Measurements from ENCODE around the gene RNF146. TPM values are rescaled to one million over a fixed set of nuclear protein-coding genes. Genes with fewer than 3 reads are reported as not detected.

RNF146 gene
- total RNA-seq, 5 donors from 2014 or later (not counting 1 experiment from before 2014, with no cell fraction given): 15.6 to 32.2 (median 31.3) TPM

DNA sequence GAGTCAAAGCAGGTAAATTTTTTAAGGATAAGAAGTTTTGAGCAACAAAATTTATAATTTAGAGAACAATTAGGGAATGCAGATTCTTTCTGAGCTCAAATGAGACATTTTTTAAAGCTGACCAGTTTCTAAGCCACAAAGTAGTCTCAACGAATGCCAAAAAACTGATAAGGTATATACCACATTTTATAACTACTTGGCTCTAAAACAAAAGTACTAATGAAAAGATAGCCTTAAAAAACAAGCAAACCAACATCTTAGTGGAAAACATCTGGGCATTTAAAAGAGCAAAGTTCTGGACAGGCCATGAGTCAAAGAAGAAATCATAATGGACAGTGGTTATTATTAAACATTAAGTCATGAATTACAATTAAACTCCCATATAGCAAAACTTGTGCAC lies 23.2 kb upstream of the RNF146 start:
- ATAC-seq (replicated peaks in 1 of 4): no peak
- no CpG with 5 or more reads among the region's 1 CpG for WGBS (ENCODE audit: insufficient coverage)
- H3K27me3 ChIP-seq (replicated peaks in 1 of 2; ENCODE audit: control insufficient read depth in 2 of 2, extremely low read depth in 1 of 2, insufficient read depth in 2 of 2, low read length in 1 of 2): no peaks in the 10 kb centered on the region
- H3K4me3 Mint-ChIP-seq: no peak overlapping the region
- H3K4me1 ChIP-seq (ENCODE audit: control insufficient read depth in 1 of 2, extremely low read depth in 1 of 2, insufficient read depth in 2 of 2, low read length in 2 of 2): no peaks in the 10 kb centered on the region
- ChIA-PET CTCF (interaction anchor here in 1 of 2 donors (1.4 kb wide), 1 partner anchor 10 kb away, joined by 3 read pairs; no protein-coding TSS in a partner anchor), POLR2A (interaction anchor here in 1 of 2 donors (0.6 kb wide), 1 partner anchor 61 kb away, joined by 3 read pairs; no protein-coding TSS in a partner anchor)
- H3K4me1 Mint-ChIP-seq: no peaks in the 10 kb centered on the region
- H3K27ac Mint-ChIP-seq: no peak overlapping the region
- no peaks in the 10 kb centered on the region for H3K9me3 ChIP-seq
- peaks cover 13 to 30% of the 10 kb centered on the region in 2 donors for H3K27me3 Mint-ChIP-seq
- H3K9me3 Mint-ChIP-seq: no peaks in the 10 kb centered on the region
- no peak overlapping the region for H3K4me3 ChIP-seq (ENCODE audit: control insufficient read depth in 1 of 2, extremely low read depth in 1 of 2, low read length in 1 of 2)
- no peaks in the 10 kb centered on the region for H3K36me3 Mint-ChIP-seq
- no peak for DNase-seq
- H3K27ac ChIP-seq (ENCODE audit: low read length): no peak overlapping the region
- no peaks in the 10 kb centered on the region for H3K36me3 ChIP-seq (ENCODE audit: control insufficient read depth in 2 of 2, extremely low read depth in 1 of 2, insufficient read depth in 1 of 2, low read length in 1 of 2)

DNA sequence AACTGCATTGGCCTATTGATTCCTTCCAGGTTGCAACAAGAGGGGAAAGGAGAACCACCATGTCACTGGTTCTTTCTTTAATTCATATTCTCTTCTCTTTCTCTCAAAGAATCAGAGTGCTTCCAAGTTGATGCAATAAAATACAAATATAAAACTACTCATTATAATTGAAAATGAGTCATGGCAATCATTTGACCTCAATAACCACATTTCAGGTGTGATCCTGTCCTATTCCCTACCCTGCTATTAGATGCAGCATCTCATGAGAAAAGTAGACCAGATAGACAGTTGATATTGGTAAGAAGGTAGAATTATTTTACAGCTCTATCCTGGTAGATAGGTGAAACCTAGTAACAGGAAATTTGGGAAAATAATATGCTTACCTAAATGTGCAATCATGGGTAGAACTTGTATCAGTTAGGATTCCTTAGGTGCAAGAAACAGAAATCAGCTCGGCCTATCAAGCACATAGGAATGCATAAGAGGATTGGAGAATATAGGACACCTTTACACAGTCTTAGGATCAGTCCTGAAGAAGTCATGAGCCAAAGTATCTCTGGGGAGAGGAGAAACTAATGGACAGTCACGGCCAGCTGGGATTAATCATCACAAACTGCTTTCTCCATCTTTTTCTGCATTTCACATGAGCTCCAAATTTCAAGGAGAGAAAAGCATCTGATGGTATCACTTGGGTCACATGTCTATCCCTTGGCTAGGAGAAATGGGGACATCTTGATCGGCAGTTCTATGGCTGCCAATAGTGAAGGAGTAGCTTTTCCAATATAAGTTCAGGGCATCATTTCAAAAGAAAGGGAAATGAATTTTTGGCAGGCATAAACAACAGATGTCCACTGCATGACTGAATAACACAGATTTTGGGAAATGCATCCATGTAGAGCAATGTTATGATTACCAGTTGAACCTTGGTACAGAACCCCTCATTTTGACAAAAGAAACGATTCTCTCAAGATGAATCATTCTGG lies 19.3 kb upstream of the RNF146 start:
- POLR2A ChIA-PET: no interaction called here
- no peak overlapping the region for H3K27ac ChIP-seq (ENCODE audit: low read length)
- no peaks in the 10 kb centered on the region for H3K9me3 ChIP-seq
- WGBS (ENCODE audit: insufficient coverage): 79% methylated on average over 2 of the region's 4 CpGs
- CTCF ChIA-PET: no interaction called here
- no peaks in the 10 kb centered on the region for H3K4me1 ChIP-seq (ENCODE audit: control insufficient read depth in 1 of 2, extremely low read depth in 1 of 2, insufficient read depth in 2 of 2, low read length in 2 of 2)
- H3K36me3 Mint-ChIP-seq: no peaks in the 10 kb centered on the region
- DNase-seq (no peak), ATAC-seq (replicated peaks in 1 of 4) (no peak)
- H3K4me3 Mint-ChIP-seq: no peak overlapping the region
- no peaks in the 10 kb centered on the region for H3K36me3 ChIP-seq (ENCODE audit: control insufficient read depth in 2 of 2, extremely low read depth in 1 of 2, insufficient read depth in 1 of 2, low read length in 1 of 2)
- no peaks in the 10 kb centered on the region for H3K9me3 Mint-ChIP-seq
- peaks cover 0 to 19% of the 10 kb centered on the region in 2 donors for H3K27me3 Mint-ChIP-seq
- no peak overlapping the region for H3K27ac Mint-ChIP-seq
- H3K4me1 Mint-ChIP-seq: no peaks in the 10 kb centered on the region
- no peak overlapping the region for H3K4me3 ChIP-seq (ENCODE audit: control insufficient read depth in 1 of 2, extremely low read depth in 1 of 2, low read length in 1 of 2)
- no peaks in the 10 kb centered on the region for H3K27me3 ChIP-seq (replicated peaks in 1 of 2; ENCODE audit: control insufficient read depth in 2 of 2, extremely low read depth in 1 of 2, insufficient read depth in 2 of 2, low read length in 1 of 2)

DNA sequence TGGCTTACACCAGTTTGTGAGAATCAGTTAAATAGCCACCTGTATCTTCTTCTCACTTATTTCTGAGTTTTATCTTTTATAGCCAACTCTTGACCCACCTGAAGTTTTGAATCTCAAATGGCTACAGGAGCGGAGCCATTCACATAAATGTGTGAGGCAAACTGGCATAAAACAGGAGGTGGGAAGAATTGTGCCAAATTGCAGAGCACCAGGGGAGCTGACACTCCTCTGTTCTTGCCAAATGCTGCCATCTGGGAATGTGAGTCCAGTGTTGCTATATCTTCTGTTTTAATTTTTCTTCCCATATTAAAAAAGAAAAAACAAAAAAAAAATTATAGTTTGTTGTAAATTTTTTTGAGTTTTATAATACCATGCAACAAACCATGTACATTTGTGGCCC lies 17.0 kb upstream of the RNF146 start:
- H3K27me3 Mint-ChIP-seq: peaks cover 0 to 29% of the 10 kb centered on the region in 2 donors

DNA sequence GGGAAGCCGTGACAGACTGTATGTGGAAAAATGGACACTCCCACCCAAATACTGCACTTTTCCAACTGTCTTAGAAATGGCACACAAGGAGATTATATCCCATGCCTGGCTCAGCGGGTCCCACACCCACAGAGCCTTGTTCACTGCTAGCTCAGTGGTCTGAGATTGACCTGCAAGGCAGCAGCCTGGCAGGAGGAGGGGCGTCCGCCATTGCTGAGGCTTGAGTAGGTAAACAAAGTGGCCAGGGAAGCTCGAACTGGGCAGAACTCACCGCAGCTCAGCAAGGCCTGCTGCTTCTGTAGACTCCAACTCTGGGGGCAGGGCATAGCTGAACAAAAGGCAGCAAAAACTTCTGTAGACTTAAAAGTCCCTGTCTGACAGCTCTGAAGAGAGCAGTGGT lies 11.4 kb upstream of the RNF146 start:
- no peaks in the 10 kb centered on the region for H3K4me1 Mint-ChIP-seq
- peaks cover 12 to 13% of the 10 kb centered on the region in 2 donors for H3K27me3 Mint-ChIP-seq
- Histone ChIP-seq H3K4me3 (ENCODE audit: control insufficient read depth in 1 of 2, extremely low read depth in 1 of 2, low read length in 1 of 2) (no peak overlapping the region), H3K4me1 (ENCODE audit: control insufficient read depth in 1 of 2, extremely low read depth in 1 of 2, insufficient read depth in 2 of 2, low read length in 2 of 2) (no peaks in the 10 kb centered on the region), H3K27ac (ENCODE audit: low read length) (no peak overlapping the region), H3K9me3 (no peaks in the 10 kb centered on the region), H3K36me3 (ENCODE audit: control insufficient read depth in 2 of 2, extremely low read depth in 1 of 2, insufficient read depth in 1 of 2, low read length in 1 of 2) (no peaks in the 10 kb centered on the region), H3K27me3 (replicated peaks in 1 of 2; ENCODE audit: control insufficient read depth in 2 of 2, extremely low read depth in 1 of 2, insufficient read depth in 2 of 2, low read length in 1 of 2) (peaks cover 0 to 6% of the 10 kb centered on the region in 2 experiments)
- no peaks in the 10 kb centered on the region for H3K9me3 Mint-ChIP-seq
- DNase-seq: no peak
- CTCF ChIA-PET: no interaction called here
- H3K27ac Mint-ChIP-seq: no peak overlapping the region
- no peaks in the 10 kb centered on the region for H3K36me3 Mint-ChIP-seq
- 95% methylated on average over 5 of the region's 6 CpGs for WGBS (ENCODE audit: insufficient coverage)
- POLR2A ChIA-PET: no interaction called here
- H3K4me3 Mint-ChIP-seq: no peak overlapping the region
- no peak for ATAC-seq (replicated peaks in 1 of 4)

More for the DNA sequence above, 17.0 kb upstream of the RNF146 start:
- H3K9me3 ChIP-seq: no peaks in the 10 kb centered on the region
- Mint-ChIP-seq H3K4me3 (no peak overlapping the region), H3K36me3 (no peaks in the 10 kb centered on the region), H3K9me3 (no peaks in the 10 kb centered on the region), H3K27ac (no peak overlapping the region), H3K4me1 (no peaks in the 10 kb centered on the region)
- H3K27me3 ChIP-seq (replicated peaks in 1 of 2; ENCODE audit: control insufficient read depth in 2 of 2, extremely low read depth in 1 of 2, insufficient read depth in 2 of 2, low read length in 1 of 2): no peaks in the 10 kb centered on the region
- DNase-seq (no peak), ATAC-seq (replicated peaks in 1 of 4) (no peak)
- CTCF ChIA-PET: no interaction called here
- H3K36me3 ChIP-seq (ENCODE audit: control insufficient read depth in 2 of 2, extremely low read depth in 1 of 2, insufficient read depth in 1 of 2, low read length in 1 of 2): no peaks in the 10 kb centered on the region
- no peak overlapping the region for H3K27ac ChIP-seq (ENCODE audit: low read length)
- WGBS (ENCODE audit: insufficient coverage): no CpG with 5 or more reads among the region's 1 CpG
- POLR2A ChIA-PET: no interaction called here
- H3K4me1 ChIP-seq (ENCODE audit: control insufficient read depth in 1 of 2, extremely low read depth in 1 of 2, insufficient read depth in 2 of 2, low read length in 2 of 2): no peaks in the 10 kb centered on the region
- H3K4me3 ChIP-seq (ENCODE audit: control insufficient read depth in 1 of 2, extremely low read depth in 1 of 2, low read length in 1 of 2): no peak overlapping the region

DNA sequence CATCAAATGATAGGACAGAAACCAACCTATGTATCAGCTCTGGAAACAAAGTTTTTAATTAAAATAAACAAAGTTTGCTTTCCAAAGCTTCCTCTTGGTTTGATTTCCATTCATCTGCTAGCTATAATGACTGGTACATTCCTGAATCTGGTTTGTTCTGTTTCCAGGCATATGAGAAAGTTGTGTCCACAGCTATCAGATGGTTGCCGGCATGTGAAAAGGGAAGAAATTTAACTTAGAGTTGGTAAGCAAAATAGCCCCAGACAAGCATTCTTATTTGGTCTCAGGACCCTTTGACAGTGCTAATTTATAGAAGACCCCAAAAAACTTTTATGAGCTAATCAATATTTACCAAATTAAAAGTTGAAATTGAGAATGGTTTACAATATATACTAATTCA lies 3.8 kb upstream of the RNF146 start:
- no peak overlapping the region for H3K4me3 Mint-ChIP-seq
- ChIA-PET CTCF (interaction anchor here in 1 of 2 donors (1.0 to 1.2 kb wide), 2 partner anchors 27 to 39 kb away, joined by 3 read pairs; no protein-coding TSS in a partner anchor), POLR2A (interaction anchor here (0.7 to 1.1 kb wide), 2 partner anchors 277 to 1512 kb away, joined by 10 to 11 read pairs; no protein-coding TSS in a partner anchor)
- Histone ChIP-seq H3K4me3 (ENCODE audit: control insufficient read depth in 1 of 2, extremely low read depth in 1 of 2, low read length in 1 of 2) (no peak overlapping the region), H3K27me3 (replicated peaks in 1 of 2; ENCODE audit: control insufficient read depth in 2 of 2, extremely low read depth in 1 of 2, insufficient read depth in 2 of 2, low read length in 1 of 2) (no peaks in the 10 kb centered on the region), H3K27ac (ENCODE audit: low read length) (no peak overlapping the region), H3K9me3 (no peaks in the 10 kb centered on the region), H3K36me3 (ENCODE audit: control insufficient read depth in 2 of 2, extremely low read depth in 1 of 2, insufficient read depth in 1 of 2, low read length in 1 of 2) (no peaks in the 10 kb centered on the region), H3K4me1 (ENCODE audit: control insufficient read depth in 1 of 2, extremely low read depth in 1 of 2, insufficient read depth in 2 of 2, low read length in 2 of 2) (peaks cover 0 to 7% of the 10 kb centered on the region in 2 experiments)
- H3K27me3 Mint-ChIP-seq: peaks cover 0 to 6% of the 10 kb centered on the region in 2 donors
- H3K27ac Mint-ChIP-seq: no peak overlapping the region
- no peaks in the 10 kb centered on the region for H3K9me3 Mint-ChIP-seq
- H3K36me3 Mint-ChIP-seq: no peaks in the 10 kb centered on the region
- WGBS (ENCODE audit: insufficient coverage): no CpG with 5 or more reads among the region's 1 CpG
- peaks cover 6 to 18% (median 13%) of the 10 kb centered on the region in 3 donors for H3K4me1 Mint-ChIP-seq
- DNase-seq (no peak), ATAC-seq (replicated peaks in 1 of 4) (no peak)

DNA sequence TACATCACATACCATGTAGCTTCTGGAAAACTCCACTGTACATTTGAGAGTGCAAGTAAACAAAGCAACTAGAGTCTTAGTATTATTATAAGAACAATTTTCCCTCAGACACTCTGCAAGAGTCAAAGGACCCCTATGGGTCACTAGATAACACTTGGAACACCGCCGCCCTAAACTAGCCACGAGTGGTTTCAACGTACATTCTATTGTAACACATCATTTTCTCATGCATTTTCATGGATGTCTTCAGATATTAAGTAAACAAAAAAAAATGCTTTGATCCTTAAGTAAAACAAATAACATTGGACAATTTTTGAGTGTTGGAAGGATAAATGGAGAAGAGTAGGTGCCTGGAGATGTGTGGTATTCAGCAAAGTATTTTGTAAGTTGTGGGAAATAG lies 3.2 kb upstream of the RNF146 start:
- CTCF ChIA-PET: interaction anchor here in 1 of 2 donors (0.5 to 1.7 kb wide), 4 partner anchors 11 to 1962 kb away, joined by 3 to 6 read pairs (median 3); no protein-coding TSS in a partner anchor
- Histone ChIP-seq H3K27me3 (replicated peaks in 1 of 2; ENCODE audit: control insufficient read depth in 2 of 2, extremely low read depth in 1 of 2, insufficient read depth in 2 of 2, low read length in 1 of 2) (no peaks in the 10 kb centered on the region), H3K9me3 (no peaks in the 10 kb centered on the region), H3K36me3 (ENCODE audit: control insufficient read depth in 2 of 2, extremely low read depth in 1 of 2, insufficient read depth in 1 of 2, low read length in 1 of 2) (no peaks in the 10 kb centered on the region), H3K4me3 (ENCODE audit: control insufficient read depth in 1 of 2, extremely low read depth in 1 of 2, low read length in 1 of 2) (no peak overlapping the region), H3K4me1 (ENCODE audit: control insufficient read depth in 1 of 2, extremely low read depth in 1 of 2, insufficient read depth in 2 of 2, low read length in 2 of 2) (peaks cover 0 to 11% of the 10 kb centered on the region in 2 experiments), H3K27ac (ENCODE audit: low read length) (no peak overlapping the region)
- DNase-seq: no peak
- no peak for ATAC-seq (replicated peaks in 1 of 4)
- Mint-ChIP-seq H3K4me3 (no peak overlapping the region), H3K4me1 (peaks cover 12 to 24% (median 19%) of the 10 kb centered on the region in 3 donors), H3K9me3 (no peaks in the 10 kb centered on the region), H3K36me3 (no peaks in the 10 kb centered on the region), H3K27me3 (peaks cover 0 to 5% of the 10 kb centered on the region in 2 donors), H3K27ac (no peak overlapping the region)
- POLR2A ChIA-PET: interaction anchor here (0.7 to 1.1 kb wide), 3 partner anchors 18 to 1512 kb away, joined by 3 to 11 read pairs (median 10); no protein-coding TSS in a partner anchor
- WGBS (ENCODE audit: insufficient coverage): no CpG with 5 or more reads among the region's 4 CpGs
